H54 (cell line): Measurements from ENCODE around the gene SPOCK1.
"Not testable (repeated sequence)": the region's sequence is repeated elsewhere in the genome, so short reads cannot be mapped to it uniquely, and the experiment has no call there.

Experiments used
- DNase-seq: peaks from one replicate; pipeline ENCODE4 v3.0.0; 2011; ENCODE audit warnings: low spot score, mixed read lengths; ENCODE audit not compliant: insufficient read length
- FAIRE-seq: peaks from 3 replicates; lab custom pipeline; 2011; peaks lifted over from hg19 to GRCh38; lab: Jason Lieb, UNC
- POLR2A ChIP-seq: IDR thresholded peaks from 2 replicates; pipeline ENCODE4 v1.6.1; 2011; ENCODE audit warnings: low read depth, mild to moderate bottlenecking, low read length

Gene SPOCK1

DNA sequence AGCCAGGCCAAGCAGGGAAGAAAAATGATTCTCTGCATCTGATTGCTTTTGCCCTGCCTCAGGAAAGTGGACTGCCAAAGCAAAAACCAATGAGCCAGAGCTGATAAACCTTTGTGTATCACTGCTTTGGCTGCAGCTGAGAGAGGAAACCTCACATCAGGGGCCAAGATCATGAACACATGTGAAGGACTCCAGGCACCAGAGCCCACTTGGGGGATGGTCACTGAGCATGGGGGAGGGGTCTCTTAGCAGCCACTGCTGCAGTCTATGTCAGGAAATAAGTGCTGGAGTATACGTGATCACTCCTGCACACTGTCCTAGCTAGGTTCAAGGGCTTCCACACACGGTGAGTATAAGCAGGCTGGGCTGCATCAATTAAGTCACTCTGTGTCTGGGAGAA, 229.9 kb downstream of the SPOCK1 start:
- DNase-seq, result no peak
- TF ChIP-seq POLR2A, result no peak
- FAIRE-seq, result no peak

DNA sequence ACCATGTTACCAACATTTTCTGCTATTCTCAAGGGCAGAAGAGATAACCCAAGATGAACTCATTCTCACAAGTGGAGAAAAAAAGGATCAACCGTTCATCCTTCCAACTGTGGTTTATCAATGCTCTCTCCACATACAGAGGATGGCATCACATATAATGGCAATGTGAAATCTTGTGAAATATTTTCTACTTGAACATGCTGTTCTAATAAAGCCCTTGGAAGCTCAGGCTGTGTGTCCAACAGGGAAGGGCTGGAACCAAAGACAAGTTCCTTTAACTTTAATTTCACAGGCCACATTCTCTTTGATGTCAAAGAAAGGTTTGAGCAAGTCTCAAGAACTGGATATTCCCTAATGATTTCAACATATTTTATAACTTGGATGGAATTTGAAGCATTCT, 230.5 kb downstream of the SPOCK1 start:
- FAIRE-seq (no peak), DNase-seq (no peak)
- TF ChIP-seq POLR2A, result no peak

DNA sequence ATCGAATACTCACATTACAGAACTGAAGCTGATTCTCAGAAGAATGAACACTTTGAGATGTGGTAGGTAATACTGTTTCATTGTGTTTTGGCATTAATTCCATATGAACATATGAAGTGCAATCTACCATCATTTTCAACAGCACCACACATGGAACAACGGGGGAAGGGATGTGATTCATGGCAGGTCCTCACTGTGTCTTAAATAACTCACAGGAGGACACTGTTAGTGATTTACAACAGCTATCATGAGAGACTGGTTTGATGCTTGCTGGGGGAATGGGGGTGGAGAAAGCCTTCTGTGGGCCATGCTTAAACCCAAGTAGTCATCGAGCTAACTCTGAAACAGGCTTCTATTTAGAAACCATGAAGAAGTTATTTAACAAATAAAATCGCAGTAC, 232.9 kb downstream of the SPOCK1 start:
- FAIRE-seq (no peak), DNase-seq (no peak)
- no peak for TF ChIP-seq POLR2A

DNA sequence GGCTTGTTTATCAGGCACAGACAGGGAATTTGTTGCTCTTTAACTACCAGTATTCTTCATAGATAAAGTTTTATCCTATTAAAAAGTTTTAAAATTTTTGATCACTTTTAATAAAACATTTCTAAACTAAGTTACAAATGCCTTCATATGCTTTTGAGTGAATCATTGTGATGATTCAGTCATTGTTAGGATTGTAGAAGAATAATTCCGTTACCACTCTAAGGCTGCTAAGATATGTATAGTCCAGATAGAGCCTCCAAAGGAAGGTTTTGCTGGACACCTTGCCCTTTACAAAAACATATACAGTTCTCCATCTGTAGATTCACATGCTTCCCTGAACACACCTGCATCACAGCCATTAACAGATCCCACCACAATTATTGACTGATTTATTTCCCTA, 233.7 kb downstream of the SPOCK1 start:
- TF ChIP-seq POLR2A, result no peak
- DNase-seq (no peak), FAIRE-seq (no peak)

DNA sequence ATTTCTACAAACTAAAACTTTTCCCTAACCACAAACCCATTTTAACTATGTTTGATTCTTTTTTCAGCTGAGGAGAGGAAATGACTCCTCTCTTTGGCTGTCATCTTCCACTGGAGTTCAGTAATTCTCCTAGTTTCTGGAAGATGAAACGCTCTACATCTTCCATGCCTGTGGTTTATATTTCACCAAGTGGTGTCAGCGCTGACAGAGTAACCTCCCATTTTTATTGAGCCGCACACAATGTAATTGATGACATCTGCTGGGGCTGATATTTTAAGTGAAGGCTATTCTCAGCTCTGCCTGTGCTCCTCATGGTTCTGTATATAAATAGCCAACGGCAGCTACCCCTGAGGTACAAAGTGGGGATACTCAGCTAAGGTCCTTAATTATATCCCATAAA, 234.6 kb downstream of the SPOCK1 start:
- FAIRE-seq (no peak), DNase-seq (no peak)
- TF ChIP-seq POLR2A, result no peak

DNA sequence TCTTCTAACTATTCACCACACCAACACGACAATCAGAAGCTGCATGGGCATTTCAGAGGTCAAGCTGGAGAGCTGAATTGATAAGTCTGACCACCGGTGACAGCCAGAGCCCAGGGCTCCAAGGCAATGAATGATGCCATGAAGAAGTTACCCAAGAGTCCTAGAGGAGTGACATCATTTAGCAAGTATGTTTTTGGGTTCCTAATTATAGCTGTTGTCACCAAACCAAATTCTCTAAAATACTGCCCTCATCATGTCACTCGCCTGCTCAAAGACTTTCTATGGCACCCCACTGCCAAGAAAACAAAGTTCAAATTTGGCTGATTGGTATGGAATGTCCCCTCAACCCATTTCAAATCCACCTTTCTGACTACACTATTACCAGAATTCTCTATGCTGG, 235.1 kb downstream of the SPOCK1 start:
- DNase-seq, result no peak
- no peak for FAIRE-seq
- no peak for TF ChIP-seq POLR2A

DNA sequence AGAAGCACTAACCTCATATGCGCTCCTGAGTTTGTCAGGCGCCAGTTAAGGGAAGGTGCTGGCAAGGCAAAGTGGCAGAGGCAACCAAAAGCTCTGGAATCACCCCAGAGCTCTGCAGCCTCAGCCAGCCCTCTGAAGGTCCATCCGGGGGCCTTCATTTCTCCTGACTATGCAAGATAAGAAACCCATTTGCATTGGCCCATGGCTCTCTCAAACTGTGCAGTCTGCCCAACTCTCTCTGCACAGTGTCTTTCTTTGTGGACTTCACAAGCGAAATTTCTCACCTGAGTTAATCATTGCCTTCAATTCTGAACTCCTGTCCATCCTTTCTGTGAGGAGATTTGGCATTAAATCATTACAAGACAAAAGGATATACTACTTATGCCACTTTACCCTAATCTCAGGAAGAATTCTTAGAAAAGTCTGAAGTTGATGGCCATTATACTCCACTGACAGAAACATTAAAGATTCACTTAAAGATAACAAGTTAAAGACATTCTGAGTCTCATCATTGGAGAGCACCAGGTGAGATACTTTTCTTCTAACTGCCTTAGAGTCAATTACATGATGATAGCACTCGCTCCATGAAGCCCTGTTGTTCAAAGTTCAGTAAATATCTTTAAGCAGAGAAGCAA, 235.6 kb downstream of the SPOCK1 start:
- DNase-seq, result no peak
- no peak for TF ChIP-seq POLR2A
- FAIRE-seq, result no peak

DNA sequence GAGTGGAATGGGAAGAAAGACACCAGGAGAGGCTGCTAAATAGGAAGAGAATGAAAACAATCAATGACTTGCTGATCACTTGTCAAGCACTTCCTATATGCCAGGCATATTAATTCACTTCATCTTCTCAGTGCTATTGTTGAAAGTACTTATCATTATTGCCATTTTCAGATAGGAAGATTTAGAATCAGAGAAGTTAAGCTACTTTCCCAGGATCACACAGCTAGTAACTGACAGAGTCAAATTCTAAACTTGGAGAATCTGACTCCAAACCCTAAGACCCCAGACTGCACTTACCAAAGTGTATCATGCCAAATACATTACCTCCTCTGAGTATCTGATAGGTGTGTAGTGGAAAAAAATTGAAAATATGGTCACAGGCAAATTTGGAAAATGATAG, 236.3 kb downstream of the SPOCK1 start:
- FAIRE-seq (no peak), DNase-seq (no peak)
- TF ChIP-seq POLR2A, result no peak

- no peak for TF ChIP-seq POLR2A
- no peak for FAIRE-seq
- no peak for DNase-seq
Measured at GRCh38 chr5:137260820-137261695, 238.1 kb downstream of the SPOCK1 start.

DNA sequence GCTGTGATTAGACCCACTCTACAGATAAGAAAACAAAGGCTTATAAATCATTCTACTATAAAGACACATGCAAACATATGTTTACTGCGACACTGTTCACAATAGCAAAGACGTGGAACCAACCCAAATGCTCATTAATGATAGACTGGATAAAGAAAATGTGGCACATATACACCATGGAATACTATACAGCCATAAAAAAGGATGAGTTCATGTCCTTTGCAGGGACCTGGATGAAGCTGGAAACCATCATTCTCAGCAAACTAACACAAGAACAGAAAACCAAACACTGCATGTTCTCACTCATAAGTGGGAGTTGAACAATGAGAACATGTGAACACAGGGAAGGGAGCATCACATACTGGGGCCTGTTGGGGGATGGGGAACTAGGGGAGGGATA, 240.0 kb downstream of the SPOCK1 start:
- not testable (repeated sequence) for FAIRE-seq, DNase-seq

DNA sequence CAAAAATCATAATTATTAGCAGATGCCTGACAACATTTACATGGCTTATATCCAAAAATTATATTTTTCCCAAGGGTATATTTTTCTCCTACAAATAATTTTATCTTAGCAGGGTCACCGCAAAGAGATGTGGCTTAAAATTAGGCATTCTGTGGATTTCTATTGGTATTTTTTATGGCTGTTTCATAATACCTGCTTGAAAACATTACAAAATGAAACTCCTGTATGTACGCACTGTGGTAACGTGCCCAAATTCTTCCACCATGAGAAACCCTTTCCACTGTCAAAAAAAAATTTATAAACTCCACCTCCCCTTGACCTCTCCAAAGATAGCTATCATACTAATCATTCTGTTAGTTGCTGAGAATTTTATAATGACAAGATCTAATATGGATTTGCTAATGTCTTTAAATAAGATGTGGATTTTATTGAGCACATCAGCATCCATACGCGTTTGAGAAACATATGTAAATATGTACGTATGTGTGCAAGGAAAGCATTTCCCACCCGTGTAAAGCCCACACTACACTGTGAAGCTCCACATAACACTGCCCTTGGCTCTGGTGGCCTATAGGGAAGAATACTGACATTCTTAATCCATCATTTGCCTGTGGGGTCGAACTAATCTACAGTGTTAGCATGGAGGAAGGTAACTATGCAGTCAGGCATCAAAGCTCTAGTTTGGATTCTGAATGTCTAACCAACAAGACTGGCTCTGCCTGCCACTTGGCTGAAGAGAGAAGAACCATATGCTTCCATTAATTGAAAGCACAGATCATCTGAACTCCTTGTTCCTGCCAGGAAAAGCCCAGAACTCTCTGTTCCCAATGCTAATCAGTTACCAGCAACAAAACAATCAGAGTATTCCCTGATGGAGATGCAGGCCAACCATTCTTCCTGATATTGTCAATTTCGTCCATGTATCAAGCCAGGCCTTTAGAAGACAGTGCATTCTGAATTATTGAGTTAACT, 244.7 kb downstream of the SPOCK1 start:
- no peak for FAIRE-seq
- no peak for DNase-seq

GRCh38 chr5:137252512-137252911, 246.6 kb downstream of the SPOCK1 start:
- TF ChIP-seq POLR2A, result no peak
- no peak for FAIRE-seq
- DNase-seq, result no peak

More for the DNA sequence above, 244.7 kb downstream of the SPOCK1 start:
- TF ChIP-seq POLR2A, result no peak

DNA sequence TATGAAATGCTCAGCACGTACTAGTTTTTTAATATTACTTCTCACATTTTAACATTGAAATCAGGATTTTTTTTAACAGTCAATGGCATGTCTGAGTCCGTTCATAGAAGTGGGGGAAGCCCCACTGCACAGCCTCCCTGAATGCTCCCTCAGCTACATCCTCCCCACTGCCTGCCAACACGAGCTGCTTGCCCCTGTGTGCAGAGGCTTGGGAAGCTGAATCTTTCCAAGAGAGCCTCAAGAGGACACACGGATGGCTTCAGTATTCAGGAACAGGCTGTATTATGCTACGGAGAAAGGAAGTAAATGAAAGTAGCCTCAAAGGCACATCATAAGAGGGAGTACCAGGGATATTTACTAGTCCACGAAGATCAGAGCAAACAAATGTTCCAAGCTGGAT, 248.7 kb downstream of the SPOCK1 start:
- no peak for TF ChIP-seq POLR2A

GRCh38 chr5:137248527-137248926, 250.6 kb downstream of the SPOCK1 start:
- DNase-seq (no peak), FAIRE-seq (no peak)
- TF ChIP-seq POLR2A, result no peak

More for the DNA sequence above, 248.7 kb downstream of the SPOCK1 start:
- FAIRE-seq, result no peak
- no peak for DNase-seq

- DNase-seq (no peak), FAIRE-seq (no peak)
- TF ChIP-seq POLR2A, result no peak
Measured at GRCh38 chr5:137245438-137245837, 253.7 kb downstream of the SPOCK1 start.
